HG03066 (cell line): ENCODE measurements around the gene APP.
"Not testable (repeated sequence)": the region's sequence is repeated elsewhere in the genome, so short reads cannot be mapped to it uniquely, and the experiment has no call there.

ENCODE experiments used
- ATAC-seq: cut with Tn5 transposase; IDR thresholded peaks from one replicate; pipeline ENCODE4 v1.9.1; 2021; ENCODE audit warnings: low read depth; ENCODE audit not compliant: unreplicated experiment

Gene APP

DNA sequence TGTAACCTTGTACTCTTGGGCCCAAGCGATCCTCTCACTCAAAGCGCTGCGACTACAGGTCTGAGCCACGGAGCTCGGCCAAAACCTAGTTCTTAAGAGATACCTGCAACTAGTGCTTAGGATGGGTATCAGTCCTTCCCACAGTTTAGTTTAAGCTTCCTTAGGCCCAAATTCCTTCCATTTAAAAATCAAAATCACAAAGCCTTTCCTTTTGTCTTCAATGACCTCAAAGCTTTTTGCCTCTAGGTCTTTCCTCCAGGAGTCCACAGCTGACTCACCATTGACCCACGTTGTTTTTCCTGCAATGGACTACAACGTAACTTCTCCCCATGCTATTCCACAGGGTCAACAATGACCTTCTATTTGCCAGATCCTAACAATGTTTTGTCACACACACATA lies 64.0 kb downstream of the APP start:
- no peak for ATAC-seq

DNA sequence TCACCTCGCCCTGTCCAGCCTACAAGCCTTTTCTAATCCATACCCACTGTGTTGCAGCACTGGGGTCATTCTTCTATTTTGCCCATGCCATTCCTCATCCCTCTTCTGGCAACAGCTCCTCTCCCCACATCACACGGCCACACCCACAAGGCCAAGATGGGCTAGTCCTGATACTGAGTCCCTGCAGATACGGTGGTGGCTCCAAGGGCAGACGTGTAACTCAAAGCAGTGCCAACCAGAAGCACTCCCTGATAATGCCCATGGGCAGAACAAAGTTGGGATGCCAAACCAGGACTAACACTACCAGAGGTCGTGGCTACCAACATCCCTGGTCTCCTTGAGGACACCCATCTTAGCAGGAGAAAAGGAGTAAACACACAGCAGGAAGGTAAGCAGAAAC lies 64.8 kb downstream of the APP start:
- no peak for ATAC-seq

DNA sequence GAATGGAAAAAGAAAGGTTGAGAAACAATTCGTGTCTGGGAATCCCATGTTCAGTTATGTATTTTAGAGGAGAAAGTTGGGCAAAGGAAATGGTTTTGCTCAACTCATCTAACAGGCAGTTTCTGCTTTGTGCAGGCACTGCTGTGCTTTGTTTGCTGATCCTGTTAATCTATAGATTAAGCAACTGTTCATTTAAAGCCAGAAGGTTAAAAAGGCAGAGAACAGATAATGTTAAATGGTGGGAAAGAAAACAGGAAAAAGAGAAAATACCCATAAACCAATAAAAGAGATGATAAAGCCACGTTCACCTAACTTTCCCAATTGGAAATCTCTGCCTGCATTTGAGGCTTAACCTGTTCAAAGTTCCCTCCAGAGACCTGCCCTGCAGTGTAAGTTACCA lies 70.0 kb downstream of the APP start:
- no peak for ATAC-seq

DNA sequence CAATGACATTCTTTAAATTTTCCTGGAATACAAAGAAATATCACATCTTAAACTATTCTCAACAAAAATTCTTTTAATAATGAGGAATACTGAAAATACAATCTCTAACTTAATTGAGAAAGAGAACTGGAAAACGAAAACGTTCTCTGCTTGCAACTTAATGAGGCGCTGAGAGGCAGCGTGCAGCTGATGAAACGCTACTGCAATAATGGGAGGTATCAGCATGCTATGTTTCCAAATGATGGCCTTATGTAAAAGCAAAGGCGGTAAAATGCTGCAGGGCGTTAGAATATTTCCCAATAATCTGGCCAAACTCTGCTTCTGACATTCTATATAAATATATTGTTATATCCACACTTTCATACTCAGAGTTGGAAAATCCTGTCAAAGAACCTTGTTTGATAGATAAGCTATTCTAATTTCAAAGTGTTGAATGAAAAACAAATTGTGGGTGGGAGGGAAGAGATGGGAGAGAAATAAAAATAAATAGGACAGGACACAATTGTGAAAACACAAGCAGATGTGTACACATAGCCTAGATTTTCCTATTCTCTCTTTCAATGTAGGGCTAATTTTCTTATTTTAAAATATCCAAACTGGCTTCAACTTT lies 70.9 kb downstream of the APP start:
- no peak for ATAC-seq

DNA sequence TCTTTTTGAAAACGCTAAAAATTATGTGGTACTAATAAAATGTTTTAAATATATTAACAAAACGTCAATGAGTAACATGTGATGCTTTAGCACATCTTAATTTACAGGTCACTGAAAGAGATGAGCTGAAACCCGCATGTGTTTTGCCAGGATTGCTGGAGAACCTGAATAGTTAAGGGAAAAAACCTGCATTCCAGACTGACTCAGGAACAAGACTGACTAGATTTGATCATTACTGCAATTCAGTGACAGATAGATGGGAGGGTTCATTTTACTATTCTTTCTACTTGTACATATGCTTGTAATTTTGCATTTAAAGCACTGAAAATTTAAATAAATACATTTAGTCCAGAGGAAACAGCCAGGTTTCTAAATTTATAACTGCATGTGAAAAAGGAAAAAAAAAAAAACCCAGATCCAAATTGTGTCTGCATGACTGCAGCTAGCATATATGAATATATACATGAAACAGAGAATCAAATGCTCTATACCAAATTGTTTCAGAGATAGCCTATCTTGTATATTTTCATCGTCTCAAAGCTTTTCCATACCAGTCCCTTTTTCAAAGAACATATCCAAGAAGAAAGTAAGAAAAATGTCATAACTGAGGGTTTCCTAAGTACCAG lies 71.7 kb downstream of the APP start:
- no peak for ATAC-seq

DNA sequence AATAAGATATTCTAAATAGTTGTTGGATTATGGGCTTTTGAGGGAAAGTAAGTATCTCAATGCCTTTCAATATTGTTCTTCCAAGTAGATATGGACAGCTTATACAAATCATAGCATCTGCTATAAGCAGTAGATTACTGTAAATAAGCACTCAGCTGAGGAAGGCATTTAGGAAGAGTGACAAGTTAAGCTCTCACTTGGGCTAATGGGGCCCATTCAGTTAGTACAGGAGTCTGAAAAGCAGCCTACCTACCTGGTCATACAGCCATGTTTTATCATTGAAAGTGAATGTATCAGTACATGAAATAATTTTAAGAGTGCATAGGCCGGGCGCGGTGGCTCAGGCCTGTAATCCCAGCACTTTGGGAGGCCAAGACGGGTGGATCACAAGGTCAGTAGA lies 73.1 kb downstream of the APP start:
- no peak for ATAC-seq

DNA sequence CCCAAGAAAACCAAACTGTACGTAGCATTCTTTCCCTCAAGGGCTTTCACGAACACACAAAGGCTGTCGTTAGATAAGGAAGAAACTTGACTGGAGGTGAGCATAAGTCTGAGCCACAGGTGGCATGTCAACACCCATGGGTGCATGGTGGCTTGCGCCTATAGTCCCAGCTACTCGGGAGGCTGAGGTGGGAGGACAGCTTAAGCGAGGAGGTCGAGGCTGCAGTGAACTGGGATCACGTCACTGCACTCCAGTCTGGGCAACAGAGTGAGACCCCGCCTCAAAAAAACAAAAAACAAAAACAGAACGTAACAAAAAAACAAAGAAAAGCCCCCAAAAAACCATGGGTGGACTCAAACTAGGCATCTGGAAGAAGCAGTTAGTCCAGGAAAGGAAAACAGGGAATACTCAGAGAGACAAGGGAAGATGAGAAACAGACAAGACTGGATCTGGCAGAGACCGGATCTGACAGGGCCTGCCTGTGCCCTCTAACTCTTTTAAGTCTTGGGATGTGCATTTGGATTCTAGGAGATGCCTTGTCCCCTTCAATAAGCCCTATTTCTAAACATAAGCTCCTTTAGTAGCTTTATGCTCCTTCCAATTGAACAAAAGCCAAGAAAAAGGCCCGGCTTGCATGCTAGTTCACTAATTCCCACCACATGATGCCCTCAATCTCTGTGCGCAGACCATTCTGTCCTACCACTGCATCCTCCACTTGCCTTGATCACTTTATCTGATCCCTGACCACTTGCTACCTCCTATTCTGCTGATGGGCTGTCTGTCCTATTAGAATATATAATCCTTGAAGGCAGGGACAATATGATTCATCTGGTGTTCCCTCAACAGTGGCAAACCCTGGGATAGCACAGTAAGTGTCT lies 73.8 kb downstream of the APP start:
- ATAC-seq = no peak

DNA sequence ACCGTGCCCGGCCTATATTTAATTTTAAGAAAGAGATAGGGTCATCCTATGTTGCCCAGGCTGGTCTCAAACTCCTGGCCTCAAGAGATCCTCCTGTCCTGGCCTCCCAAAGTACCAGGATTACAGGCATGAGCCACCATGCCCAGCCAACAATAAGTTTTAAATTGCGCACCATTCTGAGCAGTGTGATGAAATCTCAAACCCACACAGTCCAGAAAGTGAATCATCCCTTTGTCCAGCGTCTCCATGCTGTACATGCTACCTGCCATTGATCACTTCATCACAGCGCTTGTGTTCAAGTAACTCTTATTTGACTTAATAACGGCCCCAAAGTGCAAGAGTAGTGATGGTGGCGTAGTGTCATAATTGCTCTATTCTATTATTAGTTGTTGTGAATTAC lies 75.4 kb downstream of the APP start:
- ATAC-seq = no peak

DNA sequence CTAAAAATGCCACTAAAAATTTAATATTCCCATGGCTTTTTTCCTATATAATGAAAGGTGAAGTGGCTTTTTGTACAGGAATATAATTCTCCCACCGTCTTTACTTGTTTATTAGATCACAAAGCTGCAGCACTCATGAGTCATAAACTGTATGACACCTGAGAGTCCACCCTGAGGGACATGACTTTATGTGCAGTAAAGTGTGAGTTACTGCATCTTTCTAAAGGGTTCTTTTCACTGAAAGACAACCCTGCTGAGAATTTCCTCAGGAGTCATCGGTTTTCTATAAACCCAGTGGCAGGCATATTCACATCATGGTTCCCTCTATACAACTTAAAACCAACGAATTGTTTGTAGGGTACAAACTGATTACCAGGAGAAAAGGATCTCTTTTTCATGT lies 77.4 kb downstream of the APP start:
- ATAC-seq = no peak

DNA sequence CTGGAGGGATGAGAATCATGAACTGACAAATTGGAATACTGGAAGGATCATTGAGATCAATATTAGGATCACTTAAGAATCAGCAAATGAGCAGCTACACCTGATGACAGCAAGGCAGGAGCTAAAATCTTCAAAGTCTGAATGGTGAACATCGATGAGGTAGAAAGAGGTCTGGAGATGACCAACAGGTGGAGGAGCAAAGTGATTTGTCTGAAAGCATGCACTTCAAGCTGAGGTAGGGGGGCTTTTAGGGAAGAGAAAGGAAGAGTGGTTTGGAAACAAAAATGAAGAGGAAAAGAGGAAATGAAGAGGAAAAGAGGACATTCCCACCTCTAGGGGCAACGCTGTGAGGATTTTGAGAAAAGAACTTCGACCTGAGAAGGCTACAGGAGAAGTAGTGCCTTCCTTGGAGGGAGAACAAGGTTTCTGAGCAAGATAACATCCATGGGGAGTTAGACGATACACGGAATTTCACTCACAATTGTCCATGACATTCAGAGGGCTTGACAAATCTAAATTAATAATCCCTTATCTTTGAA lies 79.0 kb downstream of the APP start:
- ATAC-seq = no peak

DNA sequence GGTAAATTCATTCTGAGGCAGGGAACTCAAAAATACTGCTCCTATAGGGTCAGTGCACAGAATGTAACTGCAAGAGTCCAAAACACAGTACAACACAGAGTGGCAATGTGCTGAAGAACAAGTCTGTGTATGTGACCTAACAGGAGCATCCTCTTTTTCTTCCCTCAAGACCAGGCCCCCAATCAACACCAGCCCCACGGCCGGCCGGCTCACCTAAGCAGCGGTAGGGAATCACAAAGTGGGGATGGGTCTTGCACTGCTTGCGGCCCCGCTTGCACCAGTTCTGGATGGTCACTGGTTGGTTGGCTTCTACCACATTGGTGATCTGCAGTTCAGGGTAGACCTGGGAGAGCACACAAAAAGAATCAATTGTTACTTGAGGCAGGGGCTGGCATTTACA lies 80.8 kb downstream of the APP start:
- no peak for ATAC-seq

DNA sequence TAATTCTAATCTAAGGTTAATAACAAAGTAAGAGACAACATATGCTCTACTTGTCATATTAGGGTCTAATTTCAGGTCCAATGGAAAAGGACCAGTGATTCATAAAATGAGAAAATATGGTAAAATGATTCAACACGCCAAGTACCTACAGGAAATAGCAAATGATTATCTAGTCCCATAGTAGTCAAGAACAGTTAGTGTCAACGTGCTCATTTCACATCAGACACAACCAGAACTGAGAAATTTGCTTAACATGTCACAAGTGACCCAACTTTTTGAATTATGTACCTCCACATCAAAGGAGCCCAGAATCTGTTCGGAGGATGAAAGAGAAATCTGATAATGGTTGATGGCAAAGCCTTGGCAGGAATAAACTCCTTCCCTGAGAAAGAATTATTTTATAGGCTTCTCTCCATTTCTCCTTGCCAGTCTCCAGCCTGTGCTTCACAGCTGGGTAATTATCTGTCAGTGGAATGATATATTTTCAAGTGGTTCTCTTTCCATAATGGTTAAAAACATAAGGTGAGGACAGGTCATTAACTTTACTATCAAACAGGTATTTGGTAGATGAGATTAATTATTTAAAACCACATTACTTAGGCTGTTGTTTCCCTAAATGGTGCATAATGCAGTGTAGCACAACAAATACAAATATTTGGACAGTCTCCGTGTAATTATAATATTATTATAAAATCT lies 83.2 kb downstream of the APP start:
- no peak for ATAC-seq

DNA sequence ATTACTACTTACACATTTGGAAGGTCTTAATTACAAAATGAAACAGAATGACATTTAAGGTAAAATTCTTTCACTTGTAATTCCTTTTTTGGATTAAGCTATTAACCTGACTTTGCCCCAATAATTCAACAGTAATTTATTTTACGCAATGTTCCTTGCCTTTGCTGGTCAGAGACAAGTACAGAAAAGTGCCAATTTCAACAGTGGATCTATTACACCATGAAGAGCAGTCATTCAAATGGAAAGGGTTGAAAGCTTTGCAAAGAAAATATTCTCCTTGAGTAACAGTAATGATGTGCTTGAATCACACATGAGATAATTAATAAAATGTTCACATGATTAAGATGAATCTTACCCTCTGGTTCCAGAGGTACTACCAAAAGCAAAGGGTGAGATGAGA lies 84.7 kb downstream of the APP start:
- no peak for ATAC-seq

DNA sequence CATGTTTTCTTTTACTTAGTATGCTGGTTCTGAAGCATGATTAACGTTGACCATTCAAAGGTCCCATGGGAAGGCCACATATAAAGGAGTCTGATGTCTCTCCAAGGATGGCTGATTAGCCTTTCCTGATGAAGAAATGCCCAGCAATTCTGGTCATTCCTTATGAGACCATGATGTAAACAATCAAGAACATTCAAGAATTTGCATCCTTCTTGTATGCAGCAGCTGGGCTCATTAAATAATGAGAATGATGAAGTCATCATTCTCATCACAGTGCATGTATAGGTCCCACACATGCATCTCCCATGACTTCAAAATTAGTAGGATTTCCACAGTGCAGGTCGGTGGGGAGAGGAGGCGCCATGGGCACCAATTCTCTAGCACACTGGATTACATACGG lies 85.4 kb downstream of the APP start:
- ATAC-seq = no peak

DNA sequence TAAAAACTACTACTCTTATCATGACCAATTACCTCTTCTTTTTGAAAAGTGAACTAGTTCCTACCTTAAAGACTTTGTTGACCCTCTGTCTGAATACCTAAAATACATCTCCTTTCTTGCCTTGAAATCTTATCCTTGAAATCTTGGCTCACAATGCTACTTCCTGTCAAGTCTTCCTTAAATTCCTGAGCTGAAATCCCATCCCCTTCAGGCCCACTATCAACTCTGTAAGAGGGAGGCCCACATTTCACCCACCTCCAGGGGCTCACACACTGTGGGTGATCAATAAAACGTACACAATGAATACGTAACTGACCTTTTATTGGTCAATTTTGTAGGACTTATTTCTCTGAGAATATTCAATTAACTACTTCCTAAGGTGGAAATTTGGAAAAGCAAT lies 88.0 kb downstream of the APP start:
- no peak for ATAC-seq

DNA sequence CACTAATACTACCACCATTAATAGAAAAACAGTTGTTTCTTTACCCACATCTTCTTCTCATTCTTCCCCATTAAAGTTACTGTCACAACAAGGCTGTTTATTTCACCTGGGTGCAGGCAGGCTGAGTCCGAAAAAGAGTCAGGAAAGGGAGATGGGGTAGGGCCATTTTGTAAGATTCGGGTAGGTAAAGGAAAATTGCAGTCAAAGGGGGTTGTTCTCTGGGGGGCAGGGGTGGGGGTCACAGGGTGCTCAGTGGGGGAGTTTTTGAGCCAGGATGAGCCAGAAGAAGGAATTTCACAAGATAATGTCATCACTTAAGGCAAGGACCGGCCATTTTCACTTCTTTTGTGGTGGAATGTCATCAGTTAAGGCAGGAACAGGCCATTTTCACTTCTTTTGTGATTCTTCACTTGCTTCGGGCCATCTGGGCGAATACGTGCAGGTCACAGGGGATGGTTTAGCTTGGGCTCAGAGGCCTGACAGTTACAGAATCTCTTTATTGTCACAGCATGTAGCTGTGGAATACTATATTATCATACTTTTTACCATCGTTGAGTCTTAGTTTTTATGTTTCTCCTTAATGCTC lies 89.3 kb downstream of the APP start:
- ATAC-seq = not testable (repeated sequence)

DNA sequence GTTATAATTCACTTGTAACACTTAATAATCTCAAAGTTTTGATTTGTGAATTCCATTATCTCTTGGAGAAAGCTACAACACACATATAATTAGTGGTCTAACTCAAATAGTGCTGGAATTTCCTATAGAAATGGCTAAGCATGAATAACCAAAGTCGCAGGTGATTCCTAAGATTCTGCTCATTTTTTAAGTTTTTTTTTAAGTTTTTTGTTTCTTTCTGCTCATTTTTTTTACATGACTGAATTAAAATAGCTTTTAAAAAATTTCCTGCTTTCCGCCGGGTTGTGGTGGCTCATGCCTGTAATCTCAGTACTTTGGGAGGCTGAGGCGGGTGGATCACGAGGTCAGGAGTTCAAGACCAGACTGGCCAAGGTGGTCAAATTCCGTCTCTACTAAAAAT lies 90.4 kb downstream of the APP start:
- ATAC-seq = no peak

DNA sequence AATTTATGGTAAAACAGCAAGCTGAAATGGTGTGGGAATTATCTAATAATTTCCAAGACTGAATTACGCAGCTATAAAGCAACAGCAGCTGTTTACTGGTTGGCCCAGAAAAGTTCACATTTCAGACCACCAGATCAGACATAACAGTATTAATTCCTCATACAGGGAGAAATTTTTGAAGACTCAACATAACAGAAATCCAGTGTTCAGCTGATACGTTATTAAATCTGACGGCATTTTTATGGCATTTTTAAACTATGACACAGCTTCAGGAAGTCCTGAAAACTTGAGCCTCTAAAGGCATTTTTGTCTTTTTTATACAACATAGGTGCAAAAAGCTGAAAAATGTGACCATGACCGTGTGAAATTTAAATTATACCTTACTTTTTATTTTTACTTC lies 91.2 kb downstream of the APP start:
- ATAC-seq = no peak

DNA sequence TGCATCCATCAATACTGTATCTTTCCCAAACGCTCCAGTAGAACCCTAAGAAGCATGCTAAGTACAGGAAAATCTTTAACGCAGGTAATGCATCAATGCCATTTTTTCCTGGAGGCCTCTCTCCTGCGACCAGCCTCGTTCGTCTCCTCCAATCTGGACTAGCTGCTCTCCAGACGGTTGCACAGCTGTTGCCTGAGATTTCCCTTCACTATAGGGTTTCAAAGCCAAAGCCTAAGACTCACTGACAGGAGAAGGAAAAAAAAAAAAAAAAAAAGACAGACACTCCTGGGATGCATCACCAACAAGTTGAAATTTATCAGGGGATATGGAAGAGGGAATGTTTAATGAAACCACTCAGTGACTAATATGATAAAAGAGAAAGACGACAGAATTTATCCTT lies 93.0 kb downstream of the APP start:
- ATAC-seq = no peak

DNA sequence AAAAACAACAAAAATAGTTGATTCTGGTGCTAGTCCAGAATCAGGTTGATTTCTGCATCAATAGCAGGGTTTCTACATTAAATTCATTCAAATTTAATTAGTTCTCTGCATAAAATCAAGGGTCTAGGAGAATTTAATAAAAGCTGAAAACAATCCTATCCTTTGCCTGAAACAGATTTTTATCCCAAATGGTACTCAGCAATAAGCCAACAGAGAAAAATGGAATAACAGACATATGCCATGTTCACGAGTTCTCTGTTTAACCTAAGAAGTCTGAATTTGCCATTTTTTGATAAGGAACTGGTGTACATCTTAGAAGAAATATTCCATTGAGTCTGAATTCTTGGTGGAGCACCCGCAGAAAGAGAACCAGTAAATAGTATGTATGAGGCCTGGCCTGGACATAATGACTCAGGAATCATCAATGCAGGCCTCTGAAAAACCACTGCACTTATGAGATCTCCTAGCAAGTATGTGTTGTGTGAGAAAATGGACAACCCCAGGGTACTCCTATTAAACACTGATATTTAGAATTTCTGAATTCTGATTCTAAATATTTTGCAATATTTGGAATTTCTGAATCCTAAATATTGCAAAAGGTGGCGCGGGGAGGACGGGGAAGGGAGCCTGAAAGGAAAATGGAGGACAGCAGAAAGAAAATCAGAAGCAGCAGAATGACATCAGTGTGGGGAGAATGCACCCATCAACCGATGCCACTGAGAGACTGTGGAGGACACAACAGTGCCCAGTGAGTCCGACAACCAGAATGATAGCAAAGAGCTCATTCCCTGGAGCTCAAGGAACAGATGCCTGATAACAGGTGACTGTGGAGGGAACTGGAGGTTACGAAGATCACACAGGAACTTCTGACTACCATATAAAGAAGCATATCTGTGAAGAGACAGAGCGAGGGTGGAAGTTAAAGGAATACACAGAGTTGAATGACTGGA lies 97.6 kb downstream of the APP start:
- no peak for ATAC-seq
